Activated CD8-positive, alpha-beta memory T cell treated with anti-CD3 and anti-CD28 coated beads, Interleukin-2, amount 10 ng/mL, durations not matched to agents 7 days and 5 days (primary cell): Measurements from ENCODE around the gene PF4V1. TPM values are rescaled to one million over a fixed set of nuclear protein-coding genes. Genes with fewer than 3 reads are reported as not detected.

Experiments
- ATAC-seq: fragments of 150-1000 bp; cut with Tn5 transposase; one replicate; pipeline ENCODE4 v1.10.0; 2021; ENCODE audit warnings: moderate library complexity
- CTCF ChIA-PET: fragments of 350-600 bp; sonication (Branson Sonifier 250); formaldehyde crosslinking; loops from one replicate; lab custom pipeline; 2021; ENCODE audit warnings: antibody characterized with exemption; lab: Charles Lee
- DNase-seq: peaks from one replicate; pipeline ENCODE4 v3.0.0-alpha.2; 2020
- H3K27ac Mint-ChIP-seq: one replicate; pipeline ENCODE4 v1.8.0; 2021; ENCODE audit warnings: mild to moderate bottlenecking, mixed read lengths
- H3K27me3 Mint-ChIP-seq: one replicate; pipeline ENCODE4 v1.8.0; 2021; ENCODE audit warnings: mixed read lengths
- H3K36me3 Mint-ChIP-seq: one replicate; pipeline ENCODE4 v1.8.0; 2021; ENCODE audit warnings: mild to moderate bottlenecking, mixed read lengths
- H3K4me1 Mint-ChIP-seq: one replicate; pipeline ENCODE4 v1.8.0; 2021; ENCODE audit warnings: mixed read lengths
- H3K4me3 Mint-ChIP-seq: one replicate; pipeline ENCODE4 v1.8.0; 2021; ENCODE audit warnings: mild to moderate bottlenecking, moderate library complexity, mixed read lengths
- H3K9me3 Mint-ChIP-seq: one replicate; pipeline ENCODE4 v1.8.0; 2022; ENCODE audit warnings: low read depth, mixed read lengths
- total RNA-seq, 2 experiments: library from RNA; stranded (reverse); gene quantifications; one replicate each; pipeline ENCODE4 v1.2.3, GENCODE V29; 2021

PF4V1 gene
- total RNA-seq, 2 experiments from 2014 or later, result not detected

- DNase-seq (no peak), ATAC-seq (no peak)
- peaks cover 10% of the 10 kb centered on the region for H3K27me3 Mint-ChIP-seq
- H3K27ac Mint-ChIP-seq, result no peak within 1 kb of the TSS
- no peaks in the 10 kb centered on the region for H3K4me1 Mint-ChIP-seq
- no peak within 1 kb of the TSS for H3K4me3 Mint-ChIP-seq
- H3K9me3 Mint-ChIP-seq, result no peaks in the 10 kb centered on the region
- H3K36me3 Mint-ChIP-seq, result no peaks in the 10 kb centered on the region
- CTCF ChIA-PET, result no interaction called here
Observed at GRCh38 chr4:73836373-73837279, 16.5 kb upstream of the PF4V1 start, which contains the start of gene CXCL6. CXCL6 (plus strand) TSS chr4:73836678; CDS start chr4:73836751, 73 bp downstream.

- no peak overlapping the region for H3K4me3 Mint-ChIP-seq
- no peak overlapping the region for H3K27ac Mint-ChIP-seq
- CTCF ChIA-PET, result no interaction called here
- no peak for ATAC-seq
- H3K36me3 Mint-ChIP-seq, result no peaks in the 10 kb centered on the region
- peaks cover 10% of the 10 kb centered on the region for H3K27me3 Mint-ChIP-seq
- DNase-seq, result no peak
- no peaks in the 10 kb centered on the region for H3K4me1 Mint-ChIP-seq
- H3K9me3 Mint-ChIP-seq, result no peaks in the 10 kb centered on the region
Observed at GRCh38 chr4:73839071-73839470, 14.0 kb upstream of the PF4V1 start.

- ATAC-seq (no peak), DNase-seq (no peak)
- H3K36me3 Mint-ChIP-seq, result no peaks in the 10 kb centered on the region
- H3K27ac Mint-ChIP-seq, result no peak overlapping the region
- no peak overlapping the region for H3K4me3 Mint-ChIP-seq
- no peaks in the 10 kb centered on the region for H3K9me3 Mint-ChIP-seq
- no peaks in the 10 kb centered on the region for H3K4me1 Mint-ChIP-seq
- peaks cover 10% of the 10 kb centered on the region for H3K27me3 Mint-ChIP-seq
- CTCF ChIA-PET, result no interaction called here
Observed at GRCh38 chr4:73839715-73840114, 13.4 kb upstream of the PF4V1 start.

DNA sequence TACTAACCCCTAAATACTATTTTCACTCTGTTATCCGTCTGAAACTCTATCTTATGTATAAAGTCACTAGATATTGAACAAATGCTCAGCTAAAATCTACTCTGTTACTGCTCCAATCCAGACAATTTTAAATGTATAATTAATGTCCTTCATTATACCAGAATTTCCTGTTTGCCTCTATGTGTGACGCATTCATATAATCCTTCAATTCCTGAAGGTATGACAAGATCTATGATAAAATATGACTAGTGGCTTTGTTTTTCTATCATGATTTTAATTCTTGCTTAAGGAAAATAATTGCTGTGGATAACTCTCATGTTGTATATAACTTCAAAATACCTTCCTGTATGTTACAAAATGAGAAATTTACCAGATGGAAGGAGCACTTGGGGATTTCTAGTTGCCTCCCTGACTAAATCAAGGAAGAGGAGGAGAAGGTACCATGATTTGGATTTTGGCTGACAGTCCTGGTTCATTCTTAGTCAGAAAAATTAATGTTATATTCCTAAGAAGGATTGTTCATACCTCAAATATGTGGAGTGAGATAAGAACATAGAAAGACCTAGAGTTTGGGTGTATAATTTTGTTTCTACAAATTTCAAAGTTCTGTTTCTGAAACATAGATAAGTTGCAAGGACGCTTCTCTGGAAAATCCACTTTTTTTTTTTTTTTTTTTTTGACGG, 11.7 kb upstream of the PF4V1 start:
- Mint-ChIP-seq H3K36me3 (no peaks in the 10 kb centered on the region), H3K4me1 (no peaks in the 10 kb centered on the region), H3K27me3 (peaks cover 10% of the 10 kb centered on the region), H3K9me3 (no peaks in the 10 kb centered on the region), H3K4me3 (no peak overlapping the region), H3K27ac (no peak overlapping the region)
- DNase-seq, result no peak
- CTCF ChIA-PET, result no interaction called here
- ATAC-seq, result no peak

GRCh38 chr4:73842696-73843095, 10.4 kb upstream of the PF4V1 start:
- peaks cover under 1% of the 10 kb centered on the region for H3K27me3 Mint-ChIP-seq
- no peaks in the 10 kb centered on the region for H3K36me3 Mint-ChIP-seq
- CTCF ChIA-PET, result no interaction called here
- ATAC-seq (no peak), DNase-seq (no peak)
- H3K27ac Mint-ChIP-seq, result no peak overlapping the region
- no peak overlapping the region for H3K4me3 Mint-ChIP-seq
- H3K9me3 Mint-ChIP-seq, result no peaks in the 10 kb centered on the region
- no peaks in the 10 kb centered on the region for H3K4me1 Mint-ChIP-seq

- CTCF ChIA-PET, result no interaction called here
- DNase-seq (no peak), ATAC-seq (no peak)
- H3K36me3 Mint-ChIP-seq, result no peaks in the 10 kb centered on the region
- H3K27ac Mint-ChIP-seq, result no peak overlapping the region
- no peaks in the 10 kb centered on the region for H3K9me3 Mint-ChIP-seq
- no peak overlapping the region for H3K4me3 Mint-ChIP-seq
- no peaks in the 10 kb centered on the region for H3K4me1 Mint-ChIP-seq
- no peaks in the 10 kb centered on the region for H3K27me3 Mint-ChIP-seq
Observed at GRCh38 chr4:73843369-73843768, 9.7 kb upstream of the PF4V1 start.

- Mint-ChIP-seq H3K9me3 (no peaks in the 10 kb centered on the region), H3K4me3 (no peak overlapping the region), H3K4me1 (no peaks in the 10 kb centered on the region), H3K27ac (no peak overlapping the region), H3K27me3 (no peaks in the 10 kb centered on the region), H3K36me3 (no peaks in the 10 kb centered on the region)
- no peak for ATAC-seq
- CTCF ChIA-PET, result no interaction called here
- DNase-seq, result no peak
Observed at GRCh38 chr4:73844345-73844744, 8.8 kb upstream of the PF4V1 start.

DNA sequence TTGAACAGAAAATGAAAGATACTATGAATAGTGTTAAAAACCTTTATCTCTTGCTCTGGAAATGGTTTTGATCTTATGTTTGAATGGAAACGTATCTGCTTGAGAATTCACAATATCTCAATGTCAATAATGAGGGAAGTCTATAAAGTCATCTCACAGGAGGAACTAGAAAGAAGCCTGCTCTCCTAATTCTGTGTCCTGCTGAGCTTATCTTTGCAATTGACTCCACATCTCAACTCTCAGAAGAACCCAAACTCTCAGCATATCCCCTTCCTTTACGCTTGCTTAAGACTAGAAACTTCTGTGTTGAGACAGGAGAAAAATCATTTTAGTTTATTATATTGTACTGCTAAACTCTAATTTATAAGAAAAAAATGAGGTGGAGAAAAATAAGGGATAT, 8.3 kb upstream of the PF4V1 start:
- ATAC-seq, result no peak
- H3K27ac Mint-ChIP-seq, result no peak overlapping the region
- CTCF ChIA-PET, result no interaction called here

GRCh38 chr4:73847526-73848182, 5.4 kb upstream of the PF4V1 start:
- Mint-ChIP-seq H3K4me1 (no peaks in the 10 kb centered on the region), H3K27ac (no peak overlapping the region), H3K4me3 (no peak overlapping the region), H3K27me3 (no peaks in the 10 kb centered on the region), H3K9me3 (no peaks in the 10 kb centered on the region), H3K36me3 (no peaks in the 10 kb centered on the region)
- DNase-seq (no peak), ATAC-seq (no peak)
- CTCF ChIA-PET, result no interaction called here

More for the DNA sequence above, 8.3 kb upstream of the PF4V1 start:
- no peaks in the 10 kb centered on the region for H3K4me1 Mint-ChIP-seq
- H3K36me3 Mint-ChIP-seq, result no peaks in the 10 kb centered on the region
- no peaks in the 10 kb centered on the region for H3K27me3 Mint-ChIP-seq
- H3K9me3 Mint-ChIP-seq, result no peaks in the 10 kb centered on the region
- DNase-seq, result no peak
- no peak overlapping the region for H3K4me3 Mint-ChIP-seq

GRCh38 chr4:73848183-73848777, 4.8 kb upstream of the PF4V1 start:
- DNase-seq (no peak), ATAC-seq (no peak)
- H3K36me3 Mint-ChIP-seq, result no peaks in the 10 kb centered on the region
- no peak overlapping the region for H3K4me3 Mint-ChIP-seq
- CTCF ChIA-PET, result no interaction called here
- no peaks in the 10 kb centered on the region for H3K27me3 Mint-ChIP-seq
- H3K9me3 Mint-ChIP-seq, result no peaks in the 10 kb centered on the region
- no peaks in the 10 kb centered on the region for H3K4me1 Mint-ChIP-seq
- H3K27ac Mint-ChIP-seq, result no peak overlapping the region

DNA sequence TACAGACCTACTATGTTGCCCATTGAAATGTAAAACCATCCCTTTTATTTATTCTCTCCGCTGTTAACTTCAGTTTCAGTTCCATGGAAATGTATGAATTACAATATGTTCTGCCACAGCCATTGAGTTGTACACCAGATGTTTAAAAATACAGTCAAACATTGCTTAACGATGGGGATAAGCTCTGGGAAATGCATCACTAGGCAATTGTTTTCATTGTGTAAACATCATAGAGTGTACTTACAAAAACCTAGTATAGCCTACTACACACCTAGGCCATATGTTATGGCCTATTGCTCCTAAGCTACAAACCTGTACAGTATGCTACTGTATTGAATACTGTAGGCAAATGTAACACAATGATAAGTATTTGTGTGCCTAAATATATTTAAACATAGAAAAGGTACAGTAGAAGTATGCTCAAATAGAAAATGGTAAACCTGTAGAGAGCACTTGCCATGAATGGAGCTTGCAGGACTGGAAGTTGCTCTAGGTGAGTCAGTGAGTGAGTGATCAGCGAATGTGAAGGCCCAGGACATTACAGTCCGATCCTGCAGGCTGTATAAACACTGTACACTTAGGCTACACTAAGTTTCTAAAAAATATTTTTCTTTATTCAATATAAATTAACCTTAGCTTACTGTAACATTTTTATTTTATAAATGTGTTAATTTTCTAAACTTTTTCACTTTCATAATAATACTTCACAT, 2.7 kb upstream of the PF4V1 start:
- H3K36me3 Mint-ChIP-seq, result no peaks in the 10 kb centered on the region
- H3K4me3 Mint-ChIP-seq, result no peak overlapping the region
- no peaks in the 10 kb centered on the region for H3K4me1 Mint-ChIP-seq
- no peak for DNase-seq
- H3K27ac Mint-ChIP-seq, result no peak overlapping the region
- CTCF ChIA-PET, result no interaction called here
- no peak for ATAC-seq
- H3K9me3 Mint-ChIP-seq, result no peaks in the 10 kb centered on the region
- peaks cover 4% of the 10 kb centered on the region for H3K27me3 Mint-ChIP-seq

GRCh38 chr4:73851293-73851692, 1.8 kb upstream of the PF4V1 start:
- CTCF ChIA-PET, result no interaction called here
- no peak for DNase-seq
- Mint-ChIP-seq H3K27me3 (peaks cover 4% of the 10 kb centered on the region), H3K9me3 (no peaks in the 10 kb centered on the region), H3K4me1 (no peaks in the 10 kb centered on the region), H3K4me3 (no peak overlapping the region), H3K27ac (no peak overlapping the region), H3K36me3 (no peaks in the 10 kb centered on the region)
- no peak for ATAC-seq

DNA sequence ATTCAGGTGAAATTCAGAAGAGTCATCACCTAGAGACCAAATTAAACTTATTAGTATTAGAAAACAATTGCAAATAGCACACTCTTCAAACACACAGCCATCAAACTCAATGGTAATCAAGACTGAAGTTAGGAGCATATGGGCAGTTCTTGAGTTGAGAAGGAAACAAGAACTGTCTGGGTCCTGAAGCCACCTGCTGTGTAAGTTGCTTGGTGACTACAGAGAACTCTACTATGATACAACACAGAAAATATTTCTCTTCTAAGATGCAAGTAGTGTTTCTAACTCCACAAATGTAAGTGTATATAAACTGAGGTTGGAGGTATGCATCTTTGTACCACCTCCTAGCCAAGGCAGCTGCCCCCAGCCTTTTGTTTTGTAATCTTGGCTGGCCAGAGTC, 325 bp upstream of the PF4V1 start:
- H3K36me3 Mint-ChIP-seq, result no peaks in the 10 kb centered on the region
- ATAC-seq (no peak), DNase-seq (no peak)
- no peak overlapping the region for H3K27ac Mint-ChIP-seq
- CTCF ChIA-PET, result no interaction called here
- H3K27me3 Mint-ChIP-seq, result peaks cover 4% of the 10 kb centered on the region
- no peak overlapping the region for H3K4me3 Mint-ChIP-seq
- H3K4me1 Mint-ChIP-seq, result no peaks in the 10 kb centered on the region
- H3K9me3 Mint-ChIP-seq, result no peaks in the 10 kb centered on the region
